Measurements from ENCODE around the gene DNAJC5G. TPM values are rescaled to one million over a fixed set of nuclear protein-coding genes. Genes with fewer than 3 reads are reported as not detected.

Gene DNAJC5G
- total and polyA plus RNA-seq, 2 of the 13 experiments (the other 11 are each of a cell fraction or from before 2014, with no cell fraction given) = 0.05 TPM; not detected in 1

DNA sequence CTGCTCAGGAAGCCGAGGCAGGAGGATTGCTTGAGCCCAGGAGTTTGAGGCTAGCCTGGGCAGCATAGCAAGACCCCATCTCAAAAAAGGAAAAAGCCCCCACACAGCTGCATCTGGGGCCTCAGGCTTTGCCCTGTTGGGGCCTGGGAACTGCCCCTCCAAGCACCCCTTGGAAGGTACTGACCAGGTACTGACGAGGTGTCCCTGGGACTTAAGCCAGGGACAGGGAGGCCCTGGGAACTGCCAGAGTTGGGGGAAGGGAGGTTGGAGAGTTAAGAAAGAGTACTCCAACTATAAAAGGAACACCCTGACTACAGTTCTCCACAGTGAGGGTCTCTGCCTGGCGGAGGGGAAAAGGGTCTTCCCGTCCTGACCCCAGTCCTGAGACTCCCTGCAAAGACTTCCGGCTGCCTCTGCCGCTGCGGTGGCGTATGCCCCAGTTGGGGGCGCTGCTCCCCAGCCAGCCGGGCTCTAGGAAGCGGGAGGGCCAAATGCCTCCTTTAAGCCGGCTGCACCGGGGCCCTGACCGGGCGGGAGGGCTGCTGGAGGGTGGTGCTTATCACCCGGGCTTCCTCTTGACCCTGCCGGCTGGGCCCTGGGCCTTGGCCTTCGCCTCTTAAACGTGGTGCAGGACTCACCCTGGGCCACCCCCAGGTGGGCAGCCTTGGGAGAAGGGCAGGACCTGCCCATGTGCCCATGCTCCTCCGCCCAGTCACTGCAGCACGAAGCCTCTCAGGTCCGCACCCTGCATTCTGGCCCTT lies 25.2 kb upstream of the DNAJC5G start (continued):
- TF ChIP-seq, protein P1, sequence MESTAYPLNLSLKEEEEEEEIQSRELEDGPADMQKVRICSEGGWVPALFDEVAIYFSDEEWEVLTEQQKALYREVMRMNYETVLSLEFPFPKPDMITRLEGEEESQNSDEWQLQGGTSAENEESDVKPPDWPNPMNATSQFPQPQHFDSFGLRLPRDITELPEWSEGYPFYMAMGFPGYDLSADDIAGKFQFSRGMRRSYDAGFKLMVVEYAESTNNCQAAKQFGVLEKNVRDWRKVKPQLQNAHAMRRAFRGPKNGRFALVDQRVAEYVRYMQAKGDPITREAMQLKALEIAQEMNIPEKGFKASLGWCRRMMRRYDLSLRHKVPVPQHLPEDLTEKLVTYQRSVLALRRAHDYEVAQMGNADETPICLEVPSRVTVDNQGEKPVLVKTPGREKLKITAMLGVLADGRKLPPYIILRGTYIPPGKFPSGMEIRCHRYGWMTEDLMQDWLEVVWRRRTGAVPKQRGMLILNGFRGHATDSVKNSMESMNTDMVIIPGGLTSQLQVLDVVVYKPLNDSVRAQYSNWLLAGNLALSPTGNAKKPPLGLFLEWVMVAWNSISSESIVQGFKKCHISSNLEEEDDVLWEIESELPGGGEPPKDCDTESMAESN (CRISPR knock-in tag; conservative IDR thresholded peaks at IDR 0.05) = 0 out of 2 replicates have a peak, but pooled peaks have one; percentile 49
- TF ChIP-seq, protein P2, sequence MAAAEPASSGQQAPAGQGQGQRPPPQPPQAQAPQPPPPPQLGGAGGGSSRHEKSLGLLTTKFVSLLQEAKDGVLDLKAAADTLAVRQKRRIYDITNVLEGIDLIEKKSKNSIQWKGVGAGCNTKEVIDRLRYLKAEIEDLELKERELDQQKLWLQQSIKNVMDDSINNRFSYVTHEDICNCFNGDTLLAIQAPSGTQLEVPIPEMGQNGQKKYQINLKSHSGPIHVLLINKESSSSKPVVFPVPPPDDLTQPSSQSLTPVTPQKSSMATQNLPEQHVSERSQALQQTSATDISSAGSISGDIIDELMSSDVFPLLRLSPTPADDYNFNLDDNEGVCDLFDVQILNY (CRISPR knock-in tag; conservative IDR thresholded peaks at IDR 0.05) = no peak
- no peak; the same call in 1 of the 2 replicates for TF ChIP-seq SALL2 (CRISPR knock-in tag; IDR thresholded peaks at IDR 0.05)
- TF ChIP-seq ZNF496 (CRISPR knock-in tag; IDR thresholded peaks at IDR 0.05; ENCODE audit: insufficient replicate concordance) = no peak
- peak; percentile 88 for TF ChIP-seq ZNF670 (CRISPR knock-in tag; IDR thresholded peaks at IDR 0.05; ENCODE audit: borderline replicate concordance)
- TF ChIP-seq, protein P3, sequence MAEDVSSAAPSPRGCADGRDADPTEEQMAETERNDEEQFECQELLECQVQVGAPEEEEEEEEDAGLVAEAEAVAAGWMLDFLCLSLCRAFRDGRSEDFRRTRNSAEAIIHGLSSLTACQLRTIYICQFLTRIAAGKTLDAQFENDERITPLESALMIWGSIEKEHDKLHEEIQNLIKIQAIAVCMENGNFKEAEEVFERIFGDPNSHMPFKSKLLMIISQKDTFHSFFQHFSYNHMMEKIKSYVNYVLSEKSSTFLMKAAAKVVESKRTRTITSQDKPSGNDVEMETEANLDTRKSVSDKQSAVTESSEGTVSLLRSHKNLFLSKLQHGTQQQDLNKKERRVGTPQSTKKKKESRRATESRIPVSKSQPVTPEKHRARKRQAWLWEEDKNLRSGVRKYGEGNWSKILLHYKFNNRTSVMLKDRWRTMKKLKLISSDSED (CRISPR knock-in tag; IDR thresholded peaks at IDR 0.05) = no peak
- no peak for TF ChIP-seq ZNF841 (CRISPR knock-in tag; IDR thresholded peaks at IDR 0.05; ENCODE audit: borderline replicate concordance)
- TF ChIP-seq TOPORS (CRISPR knock-in tag; IDR thresholded peaks at IDR 0.05) = no peak
- TF ChIP-seq RFXANK (CRISPR knock-in tag; IDR thresholded peaks at IDR 0.05) = no peak
- TF ChIP-seq, protein P4, sequence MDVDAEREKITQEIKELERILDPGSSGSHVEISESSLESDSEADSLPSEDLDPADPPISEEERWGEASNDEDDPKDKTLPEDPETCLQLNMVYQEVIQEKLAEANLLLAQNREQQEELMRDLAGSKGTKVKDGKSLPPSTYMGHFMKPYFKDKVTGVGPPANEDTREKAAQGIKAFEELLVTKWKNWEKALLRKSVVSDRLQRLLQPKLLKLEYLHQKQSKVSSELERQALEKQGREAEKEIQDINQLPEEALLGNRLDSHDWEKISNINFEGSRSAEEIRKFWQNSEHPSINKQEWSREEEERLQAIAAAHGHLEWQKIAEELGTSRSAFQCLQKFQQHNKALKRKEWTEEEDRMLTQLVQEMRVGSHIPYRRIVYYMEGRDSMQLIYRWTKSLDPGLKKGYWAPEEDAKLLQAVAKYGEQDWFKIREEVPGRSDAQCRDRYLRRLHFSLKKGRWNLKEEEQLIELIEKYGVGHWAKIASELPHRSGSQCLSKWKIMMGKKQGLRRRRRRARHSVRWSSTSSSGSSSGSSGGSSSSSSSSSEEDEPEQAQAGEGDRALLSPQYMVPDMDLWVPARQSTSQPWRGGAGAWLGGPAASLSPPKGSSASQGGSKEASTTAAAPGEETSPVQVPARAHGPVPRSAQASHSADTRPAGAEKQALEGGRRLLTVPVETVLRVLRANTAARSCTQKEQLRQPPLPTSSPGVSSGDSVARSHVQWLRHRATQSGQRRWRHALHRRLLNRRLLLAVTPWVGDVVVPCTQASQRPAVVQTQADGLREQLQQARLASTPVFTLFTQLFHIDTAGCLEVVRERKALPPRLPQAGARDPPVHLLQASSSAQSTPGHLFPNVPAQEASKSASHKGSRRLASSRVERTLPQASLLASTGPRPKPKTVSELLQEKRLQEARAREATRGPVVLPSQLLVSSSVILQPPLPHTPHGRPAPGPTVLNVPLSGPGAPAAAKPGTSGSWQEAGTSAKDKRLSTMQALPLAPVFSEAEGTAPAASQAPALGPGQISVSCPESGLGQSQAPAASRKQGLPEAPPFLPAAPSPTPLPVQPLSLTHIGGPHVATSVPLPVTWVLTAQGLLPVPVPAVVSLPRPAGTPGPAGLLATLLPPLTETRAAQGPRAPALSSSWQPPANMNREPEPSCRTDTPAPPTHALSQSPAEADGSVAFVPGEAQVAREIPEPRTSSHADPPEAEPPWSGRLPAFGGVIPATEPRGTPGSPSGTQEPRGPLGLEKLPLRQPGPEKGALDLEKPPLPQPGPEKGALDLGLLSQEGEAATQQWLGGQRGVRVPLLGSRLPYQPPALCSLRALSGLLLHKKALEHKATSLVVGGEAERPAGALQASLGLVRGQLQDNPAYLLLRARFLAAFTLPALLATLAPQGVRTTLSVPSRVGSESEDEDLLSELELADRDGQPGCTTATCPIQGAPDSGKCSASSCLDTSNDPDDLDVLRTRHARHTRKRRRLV (CRISPR knock-in tag; IDR thresholded peaks at IDR 0.05) = no peak
- no peak for TF ChIP-seq NFYB (CRISPR knock-in tag; IDR thresholded peaks at IDR 0.05)
- TF ChIP-seq, protein P5, sequence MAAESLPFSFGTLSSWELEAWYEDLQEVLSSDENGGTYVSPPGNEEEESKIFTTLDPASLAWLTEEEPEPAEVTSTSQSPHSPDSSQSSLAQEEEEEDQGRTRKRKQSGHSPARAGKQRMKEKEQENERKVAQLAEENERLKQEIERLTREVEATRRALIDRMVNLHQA (CRISPR knock-in tag; IDR thresholded peaks at IDR 0.05) = no peak
- 0 out of 4 replicates have a peak, but pooled peaks of 1 of the 2 experiments have one; percentile 22 for TF ChIP-seq POLR2A (IDR thresholded peaks at IDR 0.05; ENCODE audit: insufficient read depth in 1 of 2, low read depth in 2 of 2, low read length in 2 of 2)
- peak; percentile 43; the same call in 1 of the 2 replicates for TF ChIP-seq ZNF543 (CRISPR knock-in tag; IDR thresholded peaks at IDR 0.05)
- peak; percentile 37; the same call in 1 of the 2 replicates for TF ChIP-seq SNAI1 (CRISPR knock-in tag; IDR thresholded peaks at IDR 0.05; ENCODE audit: borderline replicate concordance)
- TF ChIP-seq ARNT2 (CRISPR knock-in tag; IDR thresholded peaks at IDR 0.05; ENCODE audit: low read depth) = peak; percentile 86
- TF ChIP-seq SMAD1 (CRISPR knock-in tag; IDR thresholded peaks at IDR 0.05; ENCODE audit: borderline replicate concordance, low read depth) = no peak
- no peak for TF ChIP-seq ZNF207 (IDR thresholded peaks at IDR 0.05; ENCODE audit: borderline replicate concordance)
